ENCODE results near the gene ASB14. TPM values are rescaled to one million over a fixed set of nuclear protein-coding genes. Genes with fewer than 3 reads are reported as not detected.
A peak's percentile ranks its signal among the peaks of the same experiment; 100 is the strongest.
"Not testable (repeated sequence)": the region's sequence is repeated elsewhere in the genome, so short reads cannot be mapped to it uniquely, and the experiment has no call there.

The ASB14 gene
- total and polyA plus RNA-seq, 8 donors: 0.13 to 2.4 (median 1.7) TPM; not detected in 1

DNA sequence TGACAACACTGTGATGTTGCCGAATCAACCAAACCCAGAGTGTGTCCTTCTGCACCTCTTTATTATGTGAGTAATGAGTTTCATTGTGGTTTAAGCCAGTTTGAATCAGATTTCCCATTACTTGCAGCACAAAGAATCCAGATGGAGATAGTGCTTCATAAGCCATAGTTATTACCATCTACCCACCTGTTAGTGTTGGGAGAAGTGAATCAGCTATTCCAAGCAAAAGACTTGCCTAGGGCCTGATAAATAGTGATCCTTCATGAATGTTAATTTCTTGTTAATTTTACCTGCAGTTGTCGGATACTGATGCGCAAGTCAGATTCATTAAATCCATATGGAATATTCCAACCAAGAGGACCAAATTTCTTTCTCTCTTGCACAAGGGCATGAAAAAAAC lies 21.7 kb upstream of the ASB14 start:
- no peak for TF ChIP-seq CTCF (IDR thresholded peaks at IDR 0.05)
- Histone ChIP-seq H3K27ac (no peak overlapping the region), H3K4me1 (no peaks in the 10 kb centered on the region), H3K27me3 (no peaks in the 10 kb centered on the region), H3K9me3 (peaks cover 0 to 8% of the 10 kb centered on the region in 2 donors), H3K4me3 (no peak overlapping the region), H3K36me3 (no peaks in the 10 kb centered on the region)
- intact Hi-C loops (cut with DNase I): no loop called here
- ATAC-seq: no peak
- DNase-seq: no peak

DNA sequence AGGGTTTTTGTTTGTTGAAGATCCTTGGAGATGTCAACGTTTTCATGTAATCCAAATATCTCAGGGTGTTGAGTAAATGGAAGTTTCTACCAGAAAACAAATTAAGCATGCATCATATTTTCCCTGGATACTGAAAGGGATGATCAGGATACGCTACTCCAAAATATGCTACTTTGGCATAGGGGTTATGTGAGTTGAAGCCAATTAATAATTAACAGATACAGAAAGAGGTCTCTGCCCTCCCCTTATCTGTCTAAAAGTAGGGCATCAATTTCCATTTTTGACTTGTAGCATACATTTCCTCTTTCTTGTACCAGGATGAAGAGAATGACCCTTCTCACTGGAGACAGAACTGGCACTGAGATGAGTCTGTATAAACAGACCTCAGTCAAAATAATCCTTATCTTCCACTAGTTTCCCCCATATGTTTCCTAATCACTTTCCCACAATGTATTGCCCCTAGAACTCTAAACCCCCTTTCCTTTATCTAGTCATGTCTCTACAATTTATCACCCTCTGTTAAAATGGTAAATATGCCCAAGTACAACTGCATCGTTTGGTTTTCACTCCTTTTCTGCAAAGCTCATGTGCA lies 17.4 kb upstream of the ASB14 start:
- H3K4me1 ChIP-seq: no peaks in the 10 kb centered on the region
- H3K4me3 ChIP-seq: no peak overlapping the region
- intact Hi-C loops (cut with DNase I): no loop called here
- no peaks in the 10 kb centered on the region for H3K27me3 ChIP-seq
- no peak for TF ChIP-seq CTCF (IDR thresholded peaks at IDR 0.05)
- no peak for ATAC-seq
- no peak for DNase-seq
- H3K36me3 ChIP-seq: no peaks in the 10 kb centered on the region
- no peak overlapping the region for H3K27ac ChIP-seq
- H3K9me3 ChIP-seq: no peaks in the 10 kb centered on the region

DNA sequence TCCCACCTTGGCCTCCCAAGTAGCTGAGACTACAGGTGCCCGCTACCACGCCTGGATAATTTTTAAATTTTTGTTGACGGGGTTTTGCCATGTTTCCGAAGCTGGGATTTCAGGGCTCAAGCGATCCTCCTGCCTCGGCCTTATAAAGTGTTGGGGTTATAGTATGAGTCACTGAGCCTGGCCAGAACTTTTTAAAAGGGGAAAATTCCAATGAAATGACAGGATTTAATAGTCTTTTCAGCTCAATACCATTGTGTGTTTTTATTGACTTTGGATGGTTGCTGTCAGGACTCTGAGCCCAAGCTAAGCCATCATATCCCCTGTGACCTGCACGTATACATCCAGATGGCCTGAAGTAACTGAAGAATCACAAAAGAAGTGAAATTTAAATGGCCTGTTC lies 11.0 kb upstream of the ASB14 start:
- H3K27me3 ChIP-seq; intact Hi-C loops (cut with DNase I); DNase-seq; H3K4me1 ChIP-seq; ATAC-seq; H3K36me3 ChIP-seq; H3K9me3 ChIP-seq; H3K27ac ChIP-seq; H3K4me3 ChIP-seq: not testable (repeated sequence)

DNA sequence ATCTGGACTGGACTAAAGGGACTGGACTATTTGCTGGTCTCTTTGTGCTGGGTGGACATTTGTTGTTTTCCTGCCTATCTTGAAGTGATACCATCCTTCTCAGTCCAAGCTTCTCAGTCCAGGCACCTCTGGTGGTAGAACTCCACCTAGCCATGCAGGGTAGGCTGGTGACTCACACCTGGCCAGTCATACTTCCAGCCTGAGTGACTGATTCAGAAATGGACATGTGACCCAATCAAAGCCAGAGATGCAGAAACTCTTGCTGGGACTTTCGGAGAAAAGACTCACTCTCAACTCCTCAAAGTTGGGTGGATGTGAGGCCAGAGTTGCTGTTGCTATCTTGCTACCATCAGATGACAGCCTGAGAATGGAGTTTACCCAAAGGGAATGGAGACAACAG lies 5.6 kb upstream of the ASB14 start:
- intact Hi-C loops (cut with DNase I): no loop called here
- ATAC-seq: peak; percentile 68
- no peaks in the 10 kb centered on the region for H3K27me3 ChIP-seq

GRCh38 chr3:57292897-57293526 lies 527 bp upstream of the ASB14 start:
- no peak for DNase-seq
- TF ChIP-seq CTCF (IDR thresholded peaks at IDR 0.05): no peak
- no peaks in the 10 kb centered on the region for H3K9me3 ChIP-seq
- intact Hi-C loops (cut with DNase I): no loop called here
- no peak for ATAC-seq
- no peak overlapping the region for H3K4me3 ChIP-seq
- H3K36me3 ChIP-seq: no peaks in the 10 kb centered on the region
- H3K27ac ChIP-seq: no peak overlapping the region
- H3K4me1 ChIP-seq: no peaks in the 10 kb centered on the region
- H3K27me3 ChIP-seq: no peaks in the 10 kb centered on the region

More for the DNA sequence above, 5.6 kb upstream of the ASB14 start:
- no peak for DNase-seq
- Histone ChIP-seq H3K9me3 (no peaks in the 10 kb centered on the region), H3K4me1 (no peaks in the 10 kb centered on the region), H3K27ac (no peak overlapping the region), H3K4me3 (no peak overlapping the region), H3K36me3 (no peaks in the 10 kb centered on the region)
- no peak for TF ChIP-seq CTCF (IDR thresholded peaks at IDR 0.05)

GRCh38 chr3:57288403-57288802 lies 4.1 kb downstream of the ASB14 start:
- ATAC-seq (no peak), DNase-seq (no peak)
- no peaks in the 10 kb centered on the region for H3K9me3 ChIP-seq
- intact Hi-C loops (cut with DNase I): no loop called here
- no peak overlapping the region for H3K4me3 ChIP-seq
- no peak overlapping the region for H3K27ac ChIP-seq
- H3K4me1 ChIP-seq: no peaks in the 10 kb centered on the region
- H3K36me3 ChIP-seq: no peaks in the 10 kb centered on the region
- no peaks in the 10 kb centered on the region for H3K27me3 ChIP-seq
- no peak for TF ChIP-seq CTCF (IDR thresholded peaks at IDR 0.05)

Data from left lung (tissue), 10 donors.